GM23338 (cell line): ENCODE data around the gene DNAJC4.

Experiments used
- CREB1 ChIP-seq: fragments of 250-450 bp; sonication (Bioruptor Pico); IDR thresholded peaks from 2 replicates; pipeline ENCODE4 v1.5.0; 2020; ENCODE audit warnings: low read depth, mild to moderate bottlenecking, moderate library complexity
- EZH2 ChIP-seq: fragments of 200-600 bp; sonication (generic); IDR thresholded peaks from one replicate; pipeline ENCODE4 v1.8.0; 2017; ENCODE audit warnings: antibody characterized with exemption, mild to moderate bottlenecking, low read depth; ENCODE audit not compliant: unreplicated experiment
- EZH2phosphoT487 ChIP-seq: fragments of 200-600 bp; sonication (generic); IDR thresholded peaks from one replicate; pipeline ENCODE4 v1.8.1; 2018; ENCODE audit warnings: antibody characterized with exemption; ENCODE audit not compliant: unreplicated experiment
- TF ChIP-seq, protein P1 (sequence below), 2 experiments: fragments of 200-600 bp in 1 of 2; sonication (generic) in 1 of 2; conservative IDR thresholded peaks; 2 replicates each; pipeline versions ENCODE4 v1.5.1 to v1.6.1; 2016 to 2017; ENCODE audit warnings: antibody characterized with exemption in 2 of 2, low read depth in 2 of 2, mild to moderate bottlenecking in 2 of 2, moderate library complexity in 1 of 2

DNA sequence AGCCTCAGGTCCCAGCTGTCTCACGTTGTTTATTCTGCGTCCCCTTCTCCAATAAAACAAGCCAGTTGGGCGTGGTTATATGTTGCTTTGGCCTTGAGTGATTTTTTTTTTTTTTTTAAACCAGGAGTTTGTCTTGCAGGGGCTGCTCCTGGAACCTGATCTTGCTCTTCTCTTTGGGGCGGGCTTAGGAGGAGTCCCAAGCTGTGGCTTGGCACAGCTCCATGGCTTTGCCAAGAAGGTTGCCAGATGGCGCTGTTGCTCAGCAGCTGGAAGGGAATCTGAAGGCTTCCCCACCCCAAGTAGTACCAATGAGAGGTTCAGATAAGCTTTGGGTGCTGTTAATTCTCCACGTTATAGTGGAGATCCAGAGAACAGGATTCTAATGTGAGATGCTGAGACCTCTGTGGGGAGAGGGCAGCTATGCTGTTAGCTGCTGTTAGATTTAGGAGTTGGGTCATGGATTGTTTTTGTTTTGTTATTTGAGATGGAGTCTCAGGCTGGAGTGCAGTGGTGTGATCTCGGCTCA is 25.8 kb upstream of the DNAJC4 start:
- TF ChIP-seq, protein P1, sequence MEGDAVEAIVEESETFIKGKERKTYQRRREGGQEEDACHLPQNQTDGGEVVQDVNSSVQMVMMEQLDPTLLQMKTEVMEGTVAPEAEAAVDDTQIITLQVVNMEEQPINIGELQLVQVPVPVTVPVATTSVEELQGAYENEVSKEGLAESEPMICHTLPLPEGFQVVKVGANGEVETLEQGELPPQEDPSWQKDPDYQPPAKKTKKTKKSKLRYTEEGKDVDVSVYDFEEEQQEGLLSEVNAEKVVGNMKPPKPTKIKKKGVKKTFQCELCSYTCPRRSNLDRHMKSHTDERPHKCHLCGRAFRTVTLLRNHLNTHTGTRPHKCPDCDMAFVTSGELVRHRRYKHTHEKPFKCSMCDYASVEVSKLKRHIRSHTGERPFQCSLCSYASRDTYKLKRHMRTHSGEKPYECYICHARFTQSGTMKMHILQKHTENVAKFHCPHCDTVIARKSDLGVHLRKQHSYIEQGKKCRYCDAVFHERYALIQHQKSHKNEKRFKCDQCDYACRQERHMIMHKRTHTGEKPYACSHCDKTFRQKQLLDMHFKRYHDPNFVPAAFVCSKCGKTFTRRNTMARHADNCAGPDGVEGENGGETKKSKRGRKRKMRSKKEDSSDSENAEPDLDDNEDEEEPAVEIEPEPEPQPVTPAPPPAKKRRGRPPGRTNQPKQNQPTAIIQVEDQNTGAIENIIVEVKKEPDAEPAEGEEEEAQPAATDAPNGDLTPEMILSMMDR (conservative IDR thresholded peaks at IDR 0.05; ENCODE audit: low read depth in 2 of 2): peak; percentile 83 to 92
- TF ChIP-seq EZH2: no peak
- TF ChIP-seq CREB1 (CRISPR knock-in tag): no peak
- no peak for TF ChIP-seq EZH2phosphoT487
